H1 (cell line): ENCODE measurements around the gene CNIH4. TPM values are rescaled to one million over a fixed set of nuclear protein-coding genes. Genes with fewer than 3 reads are reported as not detected.

Experiments used
- POU5F1 ChIP-seq: IDR thresholded peaks from 2 replicates; pipeline ENCODE4 v1.6.1; 2011; ENCODE audit warnings: low read depth, mild to moderate bottlenecking, low read length, moderate library complexity
- polyA plus RNA-seq, 7 experiments: library from polyadenylated mRNA; depleted of rRNA in 3 of 7; stranded (reverse) in 5 of 7; unstranded in 2 of 7; fragments of >200 nt in 5 of 7; fragments of 200-250 nt in 2 of 7; gene quantifications; 1 replicate in 5 of 7; 2 replicates in 1 of 7; 4 replicates in 1 of 7; pipeline versions ENCODE4 v1.2.1 to v1.2.3, GENCODE V29; 2011 to 2013; ENCODE audit warnings: missing spikeins in 2 of 7, mixed read lengths in 2 of 7
- total RNA-seq: library from RNA; stranded (reverse); fragmentation: NEBNext Ultra II Directional; extraction: Animal tissue kit (Norgen Biotek cat#: 25700); gene quantifications from 2 replicates; pipeline ENCODE4 v1.2.1, GENCODE V29; 2021

CNIH4 gene
- total and polyA plus RNA-seq, 2 of the 8 experiments (the other 6 are each of a cell fraction or from before 2014, with no cell fraction given) = 76.2 to 151 TPM

DNA sequence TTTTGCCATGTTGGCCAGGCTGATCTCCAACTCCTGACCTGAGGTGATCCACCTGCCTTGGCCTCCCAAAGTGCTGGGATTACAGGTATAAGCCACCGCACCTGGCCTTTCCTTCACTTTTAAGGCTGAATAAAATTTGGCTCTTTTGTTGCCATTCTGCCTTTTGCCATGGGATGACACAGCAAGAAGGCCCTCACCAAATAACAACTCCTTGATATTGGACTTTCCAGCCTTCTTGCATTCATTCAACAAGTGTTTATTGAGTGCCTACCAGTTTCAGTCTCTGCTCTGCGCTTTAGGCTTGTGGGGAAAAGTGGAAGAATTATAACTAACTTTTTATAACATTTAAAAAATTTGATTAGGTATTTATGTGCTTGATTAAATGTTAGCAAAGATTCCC lies 24.9 kb upstream of the CNIH4 start (continued):
- no peak for TF ChIP-seq POU5F1
- TF ChIP-seq, all 59 proteins: peak for 0
